Colonic mucosa (tissue), 4 donors: ENCODE data around the gene GPR33. TPM values are rescaled to one million over a fixed set of nuclear protein-coding genes. Genes with fewer than 3 reads are reported as not detected.

Source experiments
- DNase-seq: peaks from one replicate; pipeline ENCODE4 v3.0.0-alpha.2; 2020
- H3K27ac ChIP-seq: fragments of 200-600 bp; one replicate; pipeline ENCODE4 v1.8.0; 2021
- H3K27me3 ChIP-seq: fragments of 200-600 bp; one replicate; pipeline ENCODE4 v1.8.0; 2021
- H3K36me3 ChIP-seq: fragments of 200-600 bp; one replicate; pipeline ENCODE4 v1.8.0; 2021
- H3K4me1 ChIP-seq: fragments of 200-600 bp; one replicate; pipeline ENCODE4 v1.8.0; 2021; ENCODE audit warnings: mild to moderate bottlenecking
- H3K4me3 ChIP-seq: fragments of 200-600 bp; one replicate; pipeline ENCODE4 v1.8.0; 2021
- H3K9ac ChIP-seq, 2 donors: one replicate each; pipeline ENCODE4 v1.7.0; 2013; ENCODE audit warnings: control low read depth in 2 of 2, low read depth in 2 of 2, low read length in 2 of 2
- H3K9me3 ChIP-seq: fragments of 200-600 bp; one replicate; pipeline ENCODE4 v1.8.0; 2021
- CTCF ChIP-seq: fragments of 200-600 bp; IDR thresholded peaks from one replicate; pipeline ENCODE4 v1.8.0; 2022; ENCODE audit warnings: antibody characterized with exemption, mild to moderate bottlenecking
- intact Hi-C: fragments of 100-400 bp; cut with DNase I; formaldehyde crosslinking; loops from one replicate; pipeline ENCODE4 v1.14.1; 2022
- total RNA-seq, 2 donors: library from RNA; stranded (reverse); fragmentation: NEBNext Ultra II Directional in 1 of 2; extraction: Animal tissue kit (Norgen Biotek cat#: 25700) in 1 of 2; gene quantifications; one replicate each; pipeline ENCODE4 v1.2.1, GENCODE V29; 2021
- donor health status: healthy.
- donor health status: DM: no; HTN: no; CAD: no.
- donor health status: DM: no; HTN: no; CAD: no.

GPR33 gene
- total RNA-seq, 2 donors from 2014 or later = not detected

- no peak for DNase-seq
- no peak overlapping the region for H3K4me3 ChIP-seq
- no peaks in the 10 kb centered on the region for H3K27me3 ChIP-seq
- peak; percentile 18 for TF ChIP-seq CTCF
- intact Hi-C loops = no loop called here
- H3K36me3 ChIP-seq = no peaks in the 10 kb centered on the region
- no peaks in the 10 kb centered on the region for H3K9me3 ChIP-seq
- H3K4me1 ChIP-seq = no peaks in the 10 kb centered on the region
- H3K27ac ChIP-seq = no peak overlapping the region
- no peak overlapping the region for H3K9ac ChIP-seq
These were observed 37.7 kb downstream of the GPR33 start for GRCh38 chr14:31449971-31450610.

- no peak overlapping the region for H3K27ac ChIP-seq
- H3K27me3 ChIP-seq = no peaks in the 10 kb centered on the region
- no peak overlapping the region for H3K9ac ChIP-seq
- H3K36me3 ChIP-seq = no peaks in the 10 kb centered on the region
- no peaks in the 10 kb centered on the region for H3K4me1 ChIP-seq
- DNase-seq = no peak
- TF ChIP-seq CTCF = no peak
- H3K4me3 ChIP-seq = no peak overlapping the region
- H3K9me3 ChIP-seq = no peaks in the 10 kb centered on the region
- intact Hi-C loops = no loop called here
These were observed 38.7 kb downstream of the GPR33 start for GRCh38 chr14:31449136-31449535.

DNA sequence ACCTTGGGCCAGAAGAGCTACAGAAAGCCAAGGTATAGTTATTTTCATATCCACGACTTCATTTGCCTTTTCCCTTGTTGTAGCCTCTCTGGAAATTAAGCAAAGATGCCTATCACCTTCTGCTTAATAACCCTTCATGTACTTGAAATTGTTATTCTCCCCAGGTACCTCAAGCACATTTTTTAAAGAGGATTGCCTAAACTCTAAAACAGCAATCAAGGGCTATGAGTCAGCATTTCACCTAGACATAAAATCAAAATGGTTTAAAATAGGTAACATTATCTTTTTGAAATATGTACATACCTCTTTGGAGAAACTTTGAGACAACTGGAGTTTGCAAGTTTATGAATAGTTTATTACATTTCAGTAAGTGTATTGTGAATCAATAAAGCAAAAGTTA lies 42.1 kb downstream of the GPR33 start:
- Histone ChIP-seq H3K27ac (no peak overlapping the region), H3K36me3 (no peaks in the 10 kb centered on the region), H3K27me3 (no peaks in the 10 kb centered on the region), H3K9ac (no peak overlapping the region), H3K4me1 (no peaks in the 10 kb centered on the region), H3K9me3 (no peaks in the 10 kb centered on the region), H3K4me3 (no peak overlapping the region)
- no peak for TF ChIP-seq CTCF
- intact Hi-C loops = no loop called here
- DNase-seq = no peak

- Histone ChIP-seq H3K36me3 (no peaks in the 10 kb centered on the region), H3K9me3 (no peaks in the 10 kb centered on the region), H3K9ac (no peak overlapping the region), H3K4me3 (no peak overlapping the region), H3K27me3 (no peaks in the 10 kb centered on the region), H3K4me1 (no peaks in the 10 kb centered on the region), H3K27ac (no peak overlapping the region)
- intact Hi-C loops = no loop called here
- TF ChIP-seq CTCF = no peak
- DNase-seq = no peak
These were observed 45.6 kb downstream of the GPR33 start for GRCh38 chr14:31442284-31442683.

DNA sequence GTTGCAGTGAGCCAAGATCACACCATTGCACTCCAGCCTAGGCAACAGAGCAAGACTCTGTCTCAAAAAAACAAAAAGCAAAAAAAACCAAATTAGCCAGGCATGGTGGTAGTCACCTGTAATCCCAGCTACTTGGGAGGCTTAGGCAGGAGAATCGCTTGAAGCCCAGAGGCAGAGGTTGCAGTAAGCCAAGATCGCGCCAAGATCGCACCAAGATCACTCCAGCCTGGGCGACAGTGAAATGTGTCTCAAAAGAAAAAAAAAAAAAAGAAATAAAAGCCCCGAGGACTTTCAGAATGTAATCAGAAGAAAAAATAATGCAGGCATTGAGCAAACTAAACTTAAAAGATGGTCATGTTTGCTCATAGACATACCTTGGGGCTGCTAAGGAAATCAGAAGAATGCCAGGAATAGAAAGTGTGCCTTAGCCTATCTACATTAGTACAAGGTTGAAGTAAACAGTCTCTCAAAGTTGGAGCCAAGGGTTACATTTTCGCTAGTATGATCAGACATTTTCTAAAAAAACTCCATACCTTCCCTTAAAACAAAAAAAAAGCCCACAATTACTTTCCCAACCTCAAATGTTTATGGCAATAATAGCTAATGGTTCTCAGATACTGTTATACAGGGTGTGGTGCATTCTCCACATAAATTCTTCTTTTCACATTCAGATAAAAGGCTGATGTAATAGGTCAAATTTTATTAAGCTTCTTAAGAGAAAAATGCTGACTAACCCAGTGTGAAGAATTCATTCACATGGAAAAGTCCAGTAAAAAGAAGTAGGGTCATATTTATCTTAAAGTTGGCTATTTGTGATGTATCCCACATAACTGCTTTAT lies 46.3 kb downstream of the GPR33 start:
- Histone ChIP-seq H3K9ac (no peak overlapping the region), H3K27me3 (no peaks in the 10 kb centered on the region), H3K9me3 (no peaks in the 10 kb centered on the region), H3K4me3 (no peak overlapping the region), H3K27ac (no peak overlapping the region), H3K4me1 (no peaks in the 10 kb centered on the region), H3K36me3 (no peaks in the 10 kb centered on the region)
- no peak for TF ChIP-seq CTCF
- intact Hi-C loops = no loop called here
- no peak for DNase-seq
